Body of pancreas (tissue), 4 donors: Measurements from ENCODE around the gene OPN1LW.

Source experiments
- POLR2A ChIP-seq, 3 donors: fragments of 450-650 bp; IDR thresholded peaks; one replicate each; pipeline ENCODE4 v1.6.1; 2016; ENCODE audit warnings: antibody characterized with exemption in 3 of 3, mild to moderate bottlenecking in 2 of 3
- TF ChIP-seq, protein P1 (sequence below), 7 experiments: fragments of 450-650 bp in 4 of 7; fragments of 200-600 bp in 3 of 7; sonication (generic) in 3 of 7; IDR thresholded peaks; one replicate each; pipeline ENCODE4 v1.5.1; 2016 to 2019; ENCODE audit warnings: antibody characterized with exemption in 7 of 7

GRCh38 chrX:154142950-154143745 is 895 bp upstream of the OPN1LW start:
- TF ChIP-seq, protein P1, sequence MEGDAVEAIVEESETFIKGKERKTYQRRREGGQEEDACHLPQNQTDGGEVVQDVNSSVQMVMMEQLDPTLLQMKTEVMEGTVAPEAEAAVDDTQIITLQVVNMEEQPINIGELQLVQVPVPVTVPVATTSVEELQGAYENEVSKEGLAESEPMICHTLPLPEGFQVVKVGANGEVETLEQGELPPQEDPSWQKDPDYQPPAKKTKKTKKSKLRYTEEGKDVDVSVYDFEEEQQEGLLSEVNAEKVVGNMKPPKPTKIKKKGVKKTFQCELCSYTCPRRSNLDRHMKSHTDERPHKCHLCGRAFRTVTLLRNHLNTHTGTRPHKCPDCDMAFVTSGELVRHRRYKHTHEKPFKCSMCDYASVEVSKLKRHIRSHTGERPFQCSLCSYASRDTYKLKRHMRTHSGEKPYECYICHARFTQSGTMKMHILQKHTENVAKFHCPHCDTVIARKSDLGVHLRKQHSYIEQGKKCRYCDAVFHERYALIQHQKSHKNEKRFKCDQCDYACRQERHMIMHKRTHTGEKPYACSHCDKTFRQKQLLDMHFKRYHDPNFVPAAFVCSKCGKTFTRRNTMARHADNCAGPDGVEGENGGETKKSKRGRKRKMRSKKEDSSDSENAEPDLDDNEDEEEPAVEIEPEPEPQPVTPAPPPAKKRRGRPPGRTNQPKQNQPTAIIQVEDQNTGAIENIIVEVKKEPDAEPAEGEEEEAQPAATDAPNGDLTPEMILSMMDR (IDR thresholded peaks at IDR 0.05): no peak
- no peak for TF ChIP-seq POLR2A (IDR thresholded peaks at IDR 0.05)
